Large intestine (tissue), 3 donors: ENCODE measurements around the gene SYTL3. TPM values are rescaled to one million over a fixed set of nuclear protein-coding genes. Genes with fewer than 3 reads are reported as not detected.
"Not testable (repeated sequence)": the region's sequence is repeated elsewhere in the genome, so short reads cannot be mapped to it uniquely, and the experiment has no call there.

Experiments
- DNase-seq, 2 donors: peaks; one replicate each; pipeline versions ENCODE4 v3.0.0 to v3.0.0-alpha.2; 2013
- H3K27ac ChIP-seq: one replicate; pipeline ENCODE4 v1.5.1; 2013; ENCODE audit warnings: low read length
- H3K27me3 ChIP-seq: 2 replicates; pipeline ENCODE4 v1.6.1; 2013; ENCODE audit warnings: low read length; ENCODE audit not compliant: control insufficient read depth, insufficient read depth
- H3K36me3 ChIP-seq: 2 replicates; pipeline ENCODE4 v1.6.1; 2013; ENCODE audit warnings: low read length; ENCODE audit not compliant: control insufficient read depth, insufficient read depth
- H3K4me1 ChIP-seq: one replicate; pipeline ENCODE4 v1.6.1; 2013; ENCODE audit warnings: low read length; ENCODE audit not compliant: control insufficient read depth, insufficient read depth
- H3K4me3 ChIP-seq: one replicate; pipeline ENCODE4 v1.5.1; 2013; ENCODE audit warnings: low read length
- H3K9me3 ChIP-seq: one replicate; pipeline ENCODE4 v1.6.1; 2013; ENCODE audit warnings: mild to moderate bottlenecking, low read depth, low read length, moderate library complexity; ENCODE audit not compliant: control insufficient read depth
- WGBS: methylation state at CpG from one replicate; pipeline ENCODE4 v1.1.5; 2013; ENCODE audit warnings: low lambda C conversion rate; ENCODE audit not compliant: insufficient coverage; 5-methylcytosine and 5-hydroxymethylcytosine counted together
- polyA plus RNA-seq: library from polyadenylated mRNA; unstranded; fragments of 120-200 nt; gene quantifications from one replicate; pipeline ENCODE4 v1.2.1, GENCODE V29; 2013

SYTL3 gene
- polyA plus RNA-seq, 1 donor, result 2.5 TPM

DNA sequence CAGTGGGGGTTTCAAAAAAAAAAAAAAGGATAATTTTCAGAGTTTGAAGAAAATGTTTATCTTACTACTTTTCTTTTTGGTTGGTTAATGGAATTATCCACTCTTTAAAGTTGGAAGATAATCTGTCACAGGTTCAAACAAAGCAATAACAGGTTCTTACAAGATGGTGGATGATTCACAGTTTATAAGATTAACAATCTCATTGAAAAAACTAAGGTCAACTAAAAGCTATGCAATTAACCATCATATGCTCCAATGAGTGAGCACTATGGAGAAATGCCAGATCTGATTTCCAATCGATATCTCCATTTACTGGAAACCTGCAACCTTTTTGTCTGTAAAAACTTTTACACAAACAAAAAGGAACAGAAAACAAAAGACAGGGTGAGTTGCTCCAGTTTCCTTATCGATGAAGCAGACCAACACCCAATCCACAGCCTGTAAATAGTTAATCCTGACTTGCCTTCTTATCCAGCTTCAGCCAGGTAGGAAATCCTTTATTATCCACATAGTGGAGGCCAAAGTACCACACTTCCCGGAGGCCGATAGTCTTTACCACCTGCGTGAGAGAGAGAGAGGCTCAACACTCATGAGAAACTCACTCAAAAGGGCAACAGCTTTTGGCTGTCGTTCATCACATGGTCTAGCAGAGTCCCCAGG lies 136.9 kb downstream of the SYTL3 start:
- peak; percentile 72 to 92 for DNase-seq
- H3K9me3 ChIP-seq, result no peaks in the 10 kb centered on the region
- peaks cover 59% of the 10 kb centered on the region for H3K4me1 ChIP-seq
- peak overlapping the region; percentile 87 for H3K27ac ChIP-seq
- H3K4me3 ChIP-seq, result no peak overlapping the region
- no CpG with 5 or more reads among the region's 6 CpGs for WGBS
- H3K27me3 ChIP-seq, result no peaks in the 10 kb centered on the region
- H3K36me3 ChIP-seq, result peaks cover 71% of the 10 kb centered on the region

DNA sequence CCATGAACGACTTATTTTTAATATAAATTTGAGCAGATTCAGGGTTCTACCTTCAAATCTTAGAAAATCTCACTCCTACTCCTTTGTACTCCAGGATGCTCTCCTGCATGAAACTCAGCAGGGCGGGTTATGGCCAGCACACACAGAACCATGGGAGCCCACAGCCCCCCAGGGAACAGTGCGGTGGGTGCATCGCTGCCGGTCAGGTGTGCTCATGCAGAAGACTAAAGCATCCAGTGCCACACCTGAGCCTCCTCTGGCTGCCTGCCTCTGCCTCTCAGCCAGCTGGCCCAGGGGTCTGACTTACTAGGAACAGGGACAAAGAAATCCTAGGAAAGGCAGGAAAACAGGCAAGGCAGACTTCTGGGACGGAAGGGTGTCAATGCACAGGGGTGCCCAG lies 137.5 kb downstream of the SYTL3 start:
- Histone ChIP-seq H3K27me3 (no peaks in the 10 kb centered on the region), H3K36me3 (peaks cover 67% of the 10 kb centered on the region), H3K9me3 (no peaks in the 10 kb centered on the region), H3K4me3 (no peak overlapping the region), H3K27ac (peak overlapping the region; percentile 87), H3K4me1 (peaks cover 53% of the 10 kb centered on the region)
- DNase-seq, result no peak
- WGBS, result no CpG with 5 or more reads among the region's 6 CpGs

DNA sequence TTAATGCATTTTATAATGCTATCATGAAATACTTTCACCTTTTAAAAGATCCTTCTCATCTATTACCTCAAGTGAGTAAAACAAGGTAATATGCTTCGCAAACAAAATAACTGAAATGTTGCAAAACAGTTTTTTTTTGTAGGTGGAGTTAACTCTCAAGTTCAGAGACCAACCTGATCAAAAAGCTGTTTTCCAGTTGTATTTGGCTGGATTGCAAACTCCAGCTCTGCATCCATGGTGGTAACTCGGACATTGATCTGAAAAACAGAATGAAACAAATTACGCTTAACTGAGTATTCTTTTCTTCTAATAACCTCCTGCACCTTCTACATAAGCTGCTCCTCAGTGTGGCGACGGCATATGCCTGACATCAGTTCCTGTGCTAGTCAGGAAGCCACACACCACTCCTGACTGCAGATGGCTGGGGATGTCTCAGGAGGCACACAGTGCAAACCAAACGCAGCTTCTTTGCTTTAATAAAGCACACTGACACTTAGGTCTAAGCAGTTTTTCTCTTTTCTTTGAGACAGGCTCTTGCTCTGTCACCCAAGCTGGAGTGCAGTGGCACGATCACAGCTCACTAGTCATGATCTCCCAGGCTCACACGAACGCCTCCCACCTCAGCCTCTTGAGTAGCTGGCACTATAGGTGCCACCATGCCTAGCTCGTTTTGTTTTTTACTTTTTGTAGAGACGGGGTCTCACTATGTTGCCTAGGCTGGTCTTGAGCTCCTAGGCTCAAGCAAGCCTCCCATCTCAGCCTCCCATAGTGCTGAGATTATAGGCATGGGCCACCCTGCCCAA lies 139.5 kb downstream of the SYTL3 start:
- H3K27me3 ChIP-seq, result no peaks in the 10 kb centered on the region
- DNase-seq, result no peak
- no peaks in the 10 kb centered on the region for H3K9me3 ChIP-seq
- peak overlapping the region; percentile 49 for H3K27ac ChIP-seq
- H3K4me3 ChIP-seq, result no peak overlapping the region
- H3K4me1 ChIP-seq, result peaks cover 44% of the 10 kb centered on the region
- no CpG with 5 or more reads among the region's 11 CpGs for WGBS
- H3K36me3 ChIP-seq, result peaks cover 48% of the 10 kb centered on the region

DNA sequence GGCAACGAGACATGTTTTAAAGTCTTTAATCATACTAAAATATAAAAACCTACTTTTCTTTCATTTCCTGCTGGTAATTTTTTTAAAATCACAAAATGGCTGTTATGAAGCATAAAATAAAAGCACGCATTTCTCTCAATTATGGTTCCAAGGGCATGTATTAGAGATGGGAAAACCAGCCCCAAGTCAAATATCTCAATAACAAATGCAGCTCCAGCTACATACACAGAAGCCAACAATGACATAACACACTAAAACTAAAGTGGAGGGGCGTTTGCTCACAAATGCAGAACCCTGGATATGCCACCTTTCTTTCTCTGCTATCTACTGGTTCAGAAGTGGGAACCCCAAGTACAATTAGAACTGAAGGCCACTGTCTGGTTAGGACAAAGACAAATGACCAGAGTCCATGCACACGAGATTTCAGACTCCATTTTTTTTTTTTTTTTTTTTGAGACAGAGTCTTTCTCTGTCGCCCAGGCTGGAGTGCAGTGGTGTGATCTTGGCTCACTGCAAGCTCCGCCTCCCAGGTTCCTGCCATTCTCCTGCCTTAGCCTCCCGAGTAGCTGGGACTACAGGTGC lies 141.5 kb downstream of the SYTL3 start:
- DNase-seq, result no peak
- H3K27ac ChIP-seq, result peak overlapping the region; percentile 29
- H3K4me3 ChIP-seq, result no peak overlapping the region
- 100% methylated on average over 1 of the region's 7 CpGs for WGBS
- H3K9me3 ChIP-seq, result no peaks in the 10 kb centered on the region
- no peaks in the 10 kb centered on the region for H3K27me3 ChIP-seq
- H3K4me1 ChIP-seq, result peaks cover 56% of the 10 kb centered on the region
- peaks cover 38% of the 10 kb centered on the region for H3K36me3 ChIP-seq

DNA sequence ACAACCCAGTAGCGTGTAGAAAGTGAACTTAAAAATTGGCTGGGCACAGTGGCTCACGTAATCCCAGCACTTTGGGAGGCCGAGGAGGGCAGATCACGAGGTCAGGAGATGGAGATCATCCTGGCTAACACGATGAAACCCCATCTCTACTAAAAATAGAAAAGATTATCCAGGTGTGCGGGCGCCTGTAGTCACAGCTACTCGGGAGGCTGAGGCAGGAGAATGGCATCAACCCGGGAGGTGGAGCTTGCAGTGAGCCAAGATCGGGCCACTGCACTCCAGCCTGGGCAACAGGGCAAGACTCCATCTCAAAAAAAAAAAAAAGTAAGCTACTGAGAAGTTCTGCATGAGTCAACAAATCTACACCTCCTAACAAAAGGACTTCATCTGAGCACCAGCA lies 142.7 kb downstream of the SYTL3 start:
- not testable (repeated sequence) for H3K4me3 ChIP-seq, H3K27ac ChIP-seq, H3K27me3 ChIP-seq, DNase-seq, H3K9me3 ChIP-seq
- Histone ChIP-seq H3K36me3 (peaks cover 28% of the 10 kb centered on the region), H3K4me1 (peaks cover 57% of the 10 kb centered on the region)
- no CpG with 5 or more reads among the region's 10 CpGs for WGBS

DNA sequence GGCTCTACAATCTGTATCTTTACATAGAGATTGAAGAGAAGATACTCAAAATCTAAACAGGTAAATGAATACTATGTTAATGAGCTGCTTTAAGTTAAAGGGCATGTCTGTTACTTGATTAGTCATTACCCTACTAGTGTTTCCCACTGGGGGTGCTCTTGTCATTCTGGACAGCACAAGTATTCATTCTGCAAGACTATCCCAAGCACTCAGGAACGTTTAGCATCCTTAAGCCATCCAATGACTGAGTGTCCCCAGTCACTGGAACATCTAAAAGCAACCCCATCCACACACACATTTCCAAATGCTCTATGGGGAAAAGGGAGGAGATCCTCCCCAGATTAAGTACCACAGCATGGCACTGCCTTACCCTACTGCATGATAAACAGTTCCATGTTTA lies 143.6 kb downstream of the SYTL3 start:
- no peak overlapping the region for H3K27ac ChIP-seq
- peaks cover 22% of the 10 kb centered on the region for H3K36me3 ChIP-seq
- WGBS, result no CpG with 5 or more reads among the region's 1 CpG
- H3K27me3 ChIP-seq, result no peaks in the 10 kb centered on the region
- peaks cover 56% of the 10 kb centered on the region for H3K4me1 ChIP-seq
- no peaks in the 10 kb centered on the region for H3K9me3 ChIP-seq
- no peak for DNase-seq
- no peak overlapping the region for H3K4me3 ChIP-seq

DNA sequence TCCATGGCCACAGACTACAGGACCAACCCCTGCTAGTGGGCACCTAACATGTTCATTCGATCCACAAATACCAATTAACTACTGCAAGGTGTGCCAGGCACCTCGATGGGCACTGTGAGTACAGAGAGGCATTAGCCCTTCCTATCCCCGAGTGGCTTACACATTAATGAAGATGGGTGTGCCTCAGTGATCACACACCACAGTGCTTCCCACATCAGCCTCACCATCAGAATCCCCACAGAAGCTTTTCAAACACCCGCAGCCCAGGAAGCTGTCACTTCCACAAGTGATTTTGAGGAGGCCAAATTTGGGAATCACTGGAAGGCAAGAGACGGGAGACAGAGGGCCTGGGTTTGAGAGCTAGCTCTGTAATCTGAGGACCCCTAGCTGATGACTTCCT lies 145.7 kb downstream of the SYTL3 start:
- no peaks in the 10 kb centered on the region for H3K9me3 ChIP-seq
- H3K4me1 ChIP-seq, result peaks cover 65% of the 10 kb centered on the region
- H3K4me3 ChIP-seq, result no peak overlapping the region
- peak overlapping the region; percentile 91 for H3K27ac ChIP-seq
- peaks cover 13% of the 10 kb centered on the region for H3K36me3 ChIP-seq
- no peaks in the 10 kb centered on the region for H3K27me3 ChIP-seq
- no peak for DNase-seq
- no CpG with 5 or more reads among the region's 5 CpGs for WGBS

DNA sequence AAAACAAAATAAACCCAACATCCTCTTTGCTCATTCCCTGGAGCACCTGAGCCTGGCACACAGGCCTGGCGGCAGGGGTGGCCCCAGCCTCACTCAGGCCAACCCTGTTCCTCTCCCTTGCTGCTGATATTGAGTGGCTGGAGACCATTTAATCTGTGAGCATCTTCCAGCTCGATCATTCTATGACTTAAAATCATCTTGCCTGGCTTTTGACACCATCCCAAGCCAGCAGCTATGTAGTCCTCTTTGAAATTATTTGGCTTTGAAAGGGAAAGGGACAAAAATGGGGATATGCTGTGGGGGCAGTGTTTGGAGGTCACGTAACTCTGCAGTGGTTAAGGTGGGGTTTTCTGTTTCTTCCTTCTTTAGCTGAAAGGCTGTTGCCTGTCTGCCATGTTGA lies 146.5 kb downstream of the SYTL3 start:
- H3K4me3 ChIP-seq, result no peak overlapping the region
- peaks cover 72% of the 10 kb centered on the region for H3K4me1 ChIP-seq
- no peaks in the 10 kb centered on the region for H3K9me3 ChIP-seq
- H3K36me3 ChIP-seq, result peaks cover 13% of the 10 kb centered on the region
- peak overlapping the region; percentile 91 for H3K27ac ChIP-seq
- WGBS, result no CpG with 5 or more reads among the region's 3 CpGs
- DNase-seq, result no peak
- no peaks in the 10 kb centered on the region for H3K27me3 ChIP-seq

DNA sequence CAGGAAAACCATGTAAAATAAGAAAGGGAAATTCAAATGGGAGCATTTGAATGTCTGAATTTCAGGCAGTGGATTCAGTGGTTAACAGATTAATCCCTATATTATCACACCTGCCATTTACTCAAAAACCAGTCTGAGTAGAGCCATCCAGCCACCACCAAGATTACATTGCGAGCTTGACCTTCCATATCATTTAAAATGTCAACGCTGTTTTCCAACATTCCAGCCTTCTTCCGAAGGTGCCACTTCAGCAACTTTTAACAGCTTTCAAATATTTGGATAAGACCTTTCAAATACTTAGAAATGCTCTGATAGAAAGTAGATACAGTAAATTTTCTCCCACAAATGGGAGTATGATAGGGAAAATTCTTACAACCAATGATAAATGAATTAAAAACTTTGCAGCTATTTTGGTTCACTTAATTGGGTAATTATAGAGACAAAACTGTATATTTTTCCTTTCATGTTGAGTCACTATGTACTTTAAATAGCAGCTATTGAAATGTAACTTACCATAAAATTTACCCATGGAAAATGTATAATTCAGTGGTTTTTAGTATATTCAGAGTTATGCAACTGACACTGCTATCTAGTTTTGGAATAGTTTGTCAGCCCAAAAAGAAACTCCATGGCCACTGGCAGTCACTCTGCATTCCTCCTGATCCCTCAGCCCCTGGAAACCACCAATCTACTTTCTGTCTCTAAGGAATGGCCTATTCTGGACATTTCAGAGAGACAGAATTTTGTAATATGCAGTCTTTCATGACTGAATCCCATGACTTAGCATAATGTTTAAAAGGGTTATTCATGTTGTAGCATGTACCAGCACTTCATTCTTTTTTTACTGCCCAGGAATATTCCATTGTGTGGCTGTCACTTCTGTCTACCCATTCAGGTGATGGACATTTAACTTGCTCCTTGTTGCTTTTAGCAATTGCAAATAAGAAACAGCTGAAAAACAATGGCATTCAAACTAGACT lies 147.8 kb downstream of the SYTL3 start:
- H3K4me1 ChIP-seq, result peaks cover 78% of the 10 kb centered on the region
- H3K9me3 ChIP-seq, result no peaks in the 10 kb centered on the region
- H3K27me3 ChIP-seq, result no peaks in the 10 kb centered on the region
- DNase-seq, result no peak
- H3K27ac ChIP-seq, result peak overlapping the region; percentile 91
- WGBS, result 17% methylated on average over 3 of the region's 3 CpGs
- no peak overlapping the region for H3K4me3 ChIP-seq
- H3K36me3 ChIP-seq, result peaks cover 11% of the 10 kb centered on the region

DNA sequence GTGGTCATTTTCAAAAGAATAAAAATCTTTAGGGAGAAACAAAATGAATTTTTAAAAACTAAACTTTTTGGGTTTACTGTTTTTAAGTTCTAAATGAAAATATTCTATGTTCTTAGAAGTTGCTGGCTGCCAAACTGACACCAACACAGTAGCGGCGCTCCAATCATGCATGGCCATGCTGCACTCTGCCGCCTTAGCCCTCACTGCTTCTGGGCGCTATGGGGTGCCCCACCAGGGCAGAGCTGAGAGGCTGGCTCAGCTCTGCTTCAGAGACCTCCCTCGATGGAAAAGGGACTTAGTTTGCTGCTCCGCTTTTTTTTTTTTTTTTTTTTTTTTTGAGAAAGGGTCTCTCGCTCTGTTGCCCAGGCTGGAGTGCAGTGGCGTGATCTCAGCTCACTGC lies 148.5 kb downstream of the SYTL3 start:
- Histone ChIP-seq H3K4me3 (no peak overlapping the region), H3K27ac (peak overlapping the region; percentile 91), H3K9me3 (no peaks in the 10 kb centered on the region), H3K36me3 (peaks cover 11% of the 10 kb centered on the region), H3K27me3 (no peaks in the 10 kb centered on the region), H3K4me1 (peaks cover 82% of the 10 kb centered on the region)
- no CpG with 5 or more reads among the region's 8 CpGs for WGBS
- no peak for DNase-seq
